B cell (primary cell): Measurements from ENCODE around the gene ATP11A. TPM values are rescaled to one million over a fixed set of nuclear protein-coding genes. Genes with fewer than 3 reads are reported as not detected.
"Not testable (repeated sequence)": the region's sequence is repeated elsewhere in the genome, so short reads cannot be mapped to it uniquely, and the experiment has no call there.

Experiments used
- ATAC-seq: fragments of 200-7000 bp; cut with Tn5 transposase; one replicate; pipeline ENCODE4 v1.10.0; 2021; ENCODE audit warnings: low read depth, mild to moderate bottlenecking, moderate number of reproducible peaks, moderate library complexity
- CTCF ChIA-PET: fragments of 350-600 bp; sonication (Branson Sonifier 250); formaldehyde crosslinking; loops from one replicate; lab custom pipeline; 2021; ENCODE audit warnings: antibody characterized with exemption, inconsistent platforms; lab: Charles Lee
- POLR2A ChIA-PET: fragments of 350-600 bp; sonication (Branson Sonifier 250); formaldehyde crosslinking; loops from one replicate; lab custom pipeline; 2021; ENCODE audit warnings: antibody characterized with exemption; lab: Charles Lee
- DNase-seq: peaks from one replicate; pipeline ENCODE4 v3.0.0; 2013
- H2AFZ ChIP-seq: 2 replicates; pipeline ENCODE4 v1.6.1; 2012; ENCODE audit warnings: mild to moderate bottlenecking, low read depth, low read length; ENCODE audit not compliant: insufficient read depth, poor library complexity, severe bottlenecking
- H3K27ac ChIP-seq, 2 donors: 1 replicate in 1 of 2; 2 replicates in 1 of 2; pipeline ENCODE4 v1.5.1; 2012 to 2013; ENCODE audit warnings: low read length in 2 of 2, mild to moderate bottlenecking in 2 of 2, moderate library complexity in 1 of 2
- H3K27me3 ChIP-seq, 4 experiments: fragments of 200-600 bp in 1 of 4; sonication (generic) in 1 of 4; replicated peaks in 1 of 4; 1 replicate in 2 of 4; 2 replicates in 2 of 4; pipeline versions ENCODE4 v1.6.1 to v1.7.0; 2013 to 2016; ENCODE audit warnings: low read length in 3 of 4, mild to moderate bottlenecking in 2 of 4, mixed read lengths in 1 of 4, moderate library complexity in 1 of 4; ENCODE audit not compliant: insufficient read depth in 4 of 4, control insufficient read depth in 3 of 4; ENCODE audit errors: control extremely low read depth in 1 of 4
- H3K36me3 ChIP-seq, 2 experiments: replicated peaks in 1 of 2; 1 replicate in 1 of 2; 2 replicates in 1 of 2; pipeline versions ENCODE4 v1.6.1 to v1.7.1; 2013; ENCODE audit warnings: low read length in 1 of 2; ENCODE audit not compliant: insufficient read depth in 2 of 2, control insufficient read depth in 1 of 2; ENCODE audit errors: control extremely low read depth in 1 of 2, extremely low read depth in 1 of 2
- H3K4me1 ChIP-seq, 2 donors: fragments of 200-600 bp in 1 of 2; sonication (generic) in 1 of 2; 1 replicate in 1 of 2; 2 replicates in 1 of 2; pipeline versions ENCODE4 v1.5.1 to v1.6.1; 2013 to 2017; ENCODE audit warnings: low read length in 2 of 2; ENCODE audit not compliant: control insufficient read depth in 2 of 2, insufficient read depth in 2 of 2
- H3K4me2 ChIP-seq: replicated peaks from 2 replicates; pipeline ENCODE3; 2012; ENCODE audit warnings: mild to moderate bottlenecking, low read depth, low read length; ENCODE audit not compliant: poor library complexity, severe bottlenecking
- H3K4me3 ChIP-seq, 5 experiments: fragments of 200-600 bp in 1 of 5; sonication (generic) in 1 of 5; 1 replicate in 3 of 5; 2 replicates in 2 of 5; pipeline versions ENCODE4 v1.5.1 to v1.7.0; 2011 to 2016; ENCODE audit warnings: low read length in 4 of 5, mild to moderate bottlenecking in 4 of 5, low read depth in 2 of 5, control low read depth in 1 of 5, moderate library complexity in 1 of 5; ENCODE audit not compliant: insufficient read depth in 1 of 5; ENCODE audit errors: control extremely low read depth in 1 of 5, extremely low read depth in 1 of 5
- H3K79me2 ChIP-seq: fragments of 200-600 bp; sonication (generic); one replicate; pipeline ENCODE4 v1.6.0; 2016; ENCODE audit warnings: low read length; ENCODE audit not compliant: control insufficient read depth, insufficient read depth
- H3K9ac ChIP-seq: fragments of 200-600 bp; sonication (generic); 2 replicates; pipeline ENCODE4 v1.6.1; 2017; ENCODE audit warnings: mild to moderate bottlenecking, low read length, moderate library complexity
- H3K9me3 ChIP-seq, 3 donors: one replicate each; pipeline versions ENCODE4 v1.6.1 to v1.7.1; 2013; ENCODE audit warnings: low read length in 2 of 3; ENCODE audit not compliant: control insufficient read depth in 2 of 3, insufficient read depth in 1 of 3; ENCODE audit errors: control extremely low read depth in 1 of 3
- H4K20me1 ChIP-seq: 2 replicates; pipeline ENCODE4 v1.6.0; 2012; ENCODE audit warnings: mild to moderate bottlenecking, low read length; ENCODE audit not compliant: insufficient read depth, control insufficient read depth, poor library complexity, severe bottlenecking
- H3K27ac Mint-ChIP-seq: one replicate; pipeline ENCODE4 v1.8.0; 2021; ENCODE audit warnings: mixed read lengths
- H3K27me3 Mint-ChIP-seq: one replicate; pipeline ENCODE4 v1.8.0; 2021; ENCODE audit warnings: mixed read lengths
- H3K4me1 Mint-ChIP-seq: one replicate; pipeline ENCODE4 v1.8.0; 2021; ENCODE audit warnings: mixed read lengths
- H3K4me3 Mint-ChIP-seq: one replicate; pipeline ENCODE4 v1.8.0; 2021; ENCODE audit warnings: mixed read lengths
- H3K9me3 Mint-ChIP-seq: one replicate; pipeline ENCODE4 v1.8.0; 2022; ENCODE audit warnings: mixed read lengths; ENCODE audit not compliant: insufficient read depth
- CTCF ChIP-seq: fragments of 200-600 bp; IDR thresholded peaks from one replicate; pipeline ENCODE4 v1.8.0; 2022; ENCODE audit warnings: antibody characterized with exemption, mild to moderate bottlenecking
- EZH2 ChIP-seq: IDR thresholded peaks from 2 replicates; pipeline ENCODE4 v1.6.1; 2012; ENCODE audit warnings: borderline replicate concordance, low read depth, mild to moderate bottlenecking, moderate library complexity, low read length; ENCODE audit not compliant: insufficient read depth, poor library complexity, severe bottlenecking
- WGBS: methylation state at CpG from one replicate; pipeline ENCODE4 v1.1.5; 2013; ENCODE audit warnings: missing lambda C conversion rate; ENCODE audit not compliant: insufficient coverage; 5-methylcytosine and 5-hydroxymethylcytosine counted together
- intact Hi-C: fragments of 100-400 bp; cut with micrococcal nuclease; formaldehyde crosslinking; loops from one replicate; pipeline ENCODE4 v1.10.0; 2022
- polyA plus RNA-seq: library from polyadenylated mRNA; depleted of rRNA; stranded (reverse); fragments of >200 nt; gene quantifications from 2 replicates; pipeline ENCODE4 v1.2.3, GENCODE V29; 2012
- total RNA-seq, 2 donors: library from RNA; stranded (reverse); fragments of 120-200 nt in 1 of 2; gene quantifications; 1 replicate in 1 of 2; 2 replicates in 1 of 2; pipeline versions ENCODE4 v1.2.3 to v1.2.4, GENCODE V29; 2013 to 2022

The ATP11A gene
- total and polyA plus RNA-seq, 2 donors (not counting 1 experiment from before 2014, with no cell fraction given): 36.9 to 60.3 TPM

GRCh38 chr13:112706171-112706570 lies 16.3 kb downstream of the ATP11A start:
- TF ChIP-seq EZH2: no peak
- no peak for TF ChIP-seq CTCF
- H4K20me1 ChIP-seq: peaks cover 4% of the 10 kb centered on the region
- H3K4me3 ChIP-seq: no peak overlapping the region
- no peaks in the 10 kb centered on the region for H3K27me3 Mint-ChIP-seq
- no peak for DNase-seq
- intact Hi-C loops: no loop called here
- ChIA-PET POLR2A (no interaction called here), CTCF (no interaction called here)
- no peak overlapping the region for H3K9ac ChIP-seq
- no peaks in the 10 kb centered on the region for H3K4me1 Mint-ChIP-seq
- no peak overlapping the region for H2AFZ ChIP-seq
- no peak for ATAC-seq
- no peaks in the 10 kb centered on the region for H3K9me3 Mint-ChIP-seq
- H3K4me3 Mint-ChIP-seq: no peak overlapping the region
- H3K27ac ChIP-seq: no peak overlapping the region
- no peak overlapping the region for H3K27ac Mint-ChIP-seq
- peaks cover 21% of the 10 kb centered on the region for H3K79me2 ChIP-seq
- no peaks in the 10 kb centered on the region for H3K9me3 ChIP-seq
- H3K4me2 ChIP-seq: no peak overlapping the region
- 100% methylated on average over 1 of the region's 4 CpGs for WGBS
- no peaks in the 10 kb centered on the region for H3K36me3 ChIP-seq
- H3K27me3 ChIP-seq: no peaks in the 10 kb centered on the region
- no peaks in the 10 kb centered on the region for H3K4me1 ChIP-seq

- ATAC-seq (no peak), DNase-seq (no peak)
- H3K36me3 ChIP-seq: no peaks in the 10 kb centered on the region
- no peaks in the 10 kb centered on the region for H4K20me1 ChIP-seq
- 89% methylated on average over 11 of the region's 11 CpGs for WGBS
- no peaks in the 10 kb centered on the region for H3K27me3 ChIP-seq
- no peak overlapping the region for H3K27ac ChIP-seq
- H3K4me2 ChIP-seq: no peak overlapping the region
- Mint-ChIP-seq H3K4me3 (no peak overlapping the region), H3K9me3 (no peaks in the 10 kb centered on the region), H3K4me1 (peaks cover 9% of the 10 kb centered on the region), H3K27me3 (no peaks in the 10 kb centered on the region), H3K27ac (no peak overlapping the region)
- intact Hi-C loops: no loop called here
- ChIA-PET POLR2A (no interaction called here), CTCF (no interaction called here)
- TF ChIP-seq CTCF: no peak
- TF ChIP-seq EZH2: no peak
- no peak overlapping the region for H2AFZ ChIP-seq
- no peaks in the 10 kb centered on the region for H3K9me3 ChIP-seq
- H3K79me2 ChIP-seq: peaks cover 5% of the 10 kb centered on the region
- H3K9ac ChIP-seq: no peak overlapping the region
- peaks cover 5 to 11% of the 10 kb centered on the region in 2 donors for H3K4me1 ChIP-seq
- no peak overlapping the region for H3K4me3 ChIP-seq
These were observed 18.9 kb downstream of the ATP11A start for GRCh38 chr13:112708560-112709240.

GRCh38 chr13:112709316-112709715 lies 19.5 kb downstream of the ATP11A start:
- H3K4me1 Mint-ChIP-seq, H3K9me3 Mint-ChIP-seq, H3K27ac Mint-ChIP-seq, H3K27ac ChIP-seq, H3K36me3 ChIP-seq, POLR2A ChIA-PET, H3K4me3 ChIP-seq, intact Hi-C loops, CTCF ChIA-PET, H4K20me1 ChIP-seq, H2AFZ ChIP-seq, H3K4me3 Mint-ChIP-seq, H3K9me3 ChIP-seq, DNase-seq, ATAC-seq, H3K79me2 ChIP-seq, H3K27me3 Mint-ChIP-seq, H3K4me2 ChIP-seq, H3K9ac ChIP-seq, H3K27me3 ChIP-seq: not testable (repeated sequence)
- peaks cover 5 to 11% of the 10 kb centered on the region in 2 donors for H3K4me1 ChIP-seq
- 100% methylated on average over 1 of the region's 3 CpGs for WGBS
